GM18511 (cell line): ENCODE results near the gene NAA25.

Source experiments
- ATAC-seq: cut with Tn5 transposase; IDR thresholded peaks from one replicate; pipeline ENCODE4 v1.9.1; 2021; ENCODE audit warnings: mild to moderate bottlenecking, moderate library complexity; ENCODE audit not compliant: unreplicated experiment

The NAA25 gene

GRCh38 chr12:111980598-111980997 is 128.0 kb downstream of the NAA25 start:
- ATAC-seq: no peak

GRCh38 chr12:111978545-111978944 is 130.0 kb downstream of the NAA25 start:
- ATAC-seq: no peak

- ATAC-seq: no peak
Measured at GRCh38 chr12:111976860-111977259, 131.7 kb downstream of the NAA25 start.
